Peyer's patch (tissue), 4 donors: ENCODE data around the gene RFC1. TPM values are rescaled to one million over a fixed set of nuclear protein-coding genes. Genes with fewer than 3 reads are reported as not detected.

Experiments used
- DNase-seq, 3 donors: peaks; one replicate each; pipeline ENCODE4 v3.0.0-alpha.2; 2017 to 2019
- H3K27ac ChIP-seq, 4 donors: fragments of 200-600 bp; sonication (generic); one replicate each; pipeline ENCODE4 v1.5.1; 2016 to 2019
- H3K27me3 ChIP-seq, 2 donors: fragments of 200-600 bp; sonication (generic); one replicate each; pipeline ENCODE4 v1.5.1; 2019
- H3K36me3 ChIP-seq, 3 donors: fragments of 200-600 bp; sonication (generic); one replicate each; pipeline ENCODE4 v1.5.1; 2016 to 2019
- H3K4me1 ChIP-seq, 4 donors: fragments of 200-600 bp; sonication (generic); one replicate each; pipeline ENCODE4 v1.5.1; 2016 to 2019
- H3K4me3 ChIP-seq, 4 donors: fragments of 200-600 bp; sonication (generic); 1 replicate in 3 of 4; 2 replicates in 1 of 4; pipeline ENCODE4 v1.5.1; 2016 to 2019; ENCODE audit warnings: mild to moderate bottlenecking in 1 of 4
- H3K9me3 ChIP-seq, 4 donors: fragments of 200-600 bp; sonication (generic); one replicate each; pipeline ENCODE4 v1.5.1; 2016 to 2019; ENCODE audit warnings: mild to moderate bottlenecking in 1 of 4
- POLR2A ChIP-seq, 2 donors: fragments of 450-650 bp; IDR thresholded peaks; one replicate each; pipeline ENCODE4 v1.5.1; 2017; ENCODE audit warnings: antibody characterized with exemption in 2 of 2, mild to moderate bottlenecking in 2 of 2, moderate library complexity in 2 of 2
- total RNA-seq, 4 donors: library from RNA; depleted of rRNA; stranded (reverse); fragments of >200 nt; gene quantifications; one replicate each; pipeline ENCODE4 v1.1.0, GENCODE V29; 2016
- TF ChIP-seq, protein P1 (sequence below), 6 experiments: fragments of 450-650 bp in 4 of 6; fragments of 200-600 bp in 2 of 6; sonication (generic) in 1 of 6; IDR thresholded peaks; one replicate each; pipeline ENCODE4 v1.5.1; 2017 to 2019; ENCODE audit warnings: antibody characterized with exemption in 6 of 6, mild to moderate bottlenecking in 3 of 6, moderate library complexity in 1 of 6

RFC1 gene
- total RNA-seq, 4 donors from 2014 or later, result 15.0 to 49.5 (median 43.6) TPM

DNA sequence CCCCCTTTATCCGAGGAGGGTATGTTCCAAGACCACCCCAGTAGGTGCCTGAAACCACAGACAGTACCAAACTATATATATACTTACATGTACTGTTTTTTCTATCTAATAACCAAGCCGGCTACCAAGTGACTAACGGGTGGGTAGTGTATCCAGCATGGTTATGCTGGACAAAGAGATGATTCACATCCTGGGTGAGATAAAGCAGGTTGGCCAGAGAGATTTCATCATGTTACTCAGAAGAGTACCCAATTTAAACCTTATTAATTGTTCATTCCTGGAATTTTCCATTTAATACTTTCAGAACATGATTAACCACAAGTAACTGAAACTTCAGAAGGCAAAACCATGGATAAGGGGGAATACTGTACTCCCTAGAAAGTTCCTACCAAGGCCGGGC is 46.5 kb downstream of the RFC1 start:
- H3K36me3 ChIP-seq, result peaks cover 0 to 48% (median 0%) of the 10 kb centered on the region in 3 donors
- no peaks in the 10 kb centered on the region for H3K4me1 ChIP-seq
- H3K27ac ChIP-seq, result no peak overlapping the region
- no peak overlapping the region for H3K4me3 ChIP-seq
- no peak for TF ChIP-seq POLR2A (IDR thresholded peaks at IDR 0.05)
- TF ChIP-seq, protein P1, sequence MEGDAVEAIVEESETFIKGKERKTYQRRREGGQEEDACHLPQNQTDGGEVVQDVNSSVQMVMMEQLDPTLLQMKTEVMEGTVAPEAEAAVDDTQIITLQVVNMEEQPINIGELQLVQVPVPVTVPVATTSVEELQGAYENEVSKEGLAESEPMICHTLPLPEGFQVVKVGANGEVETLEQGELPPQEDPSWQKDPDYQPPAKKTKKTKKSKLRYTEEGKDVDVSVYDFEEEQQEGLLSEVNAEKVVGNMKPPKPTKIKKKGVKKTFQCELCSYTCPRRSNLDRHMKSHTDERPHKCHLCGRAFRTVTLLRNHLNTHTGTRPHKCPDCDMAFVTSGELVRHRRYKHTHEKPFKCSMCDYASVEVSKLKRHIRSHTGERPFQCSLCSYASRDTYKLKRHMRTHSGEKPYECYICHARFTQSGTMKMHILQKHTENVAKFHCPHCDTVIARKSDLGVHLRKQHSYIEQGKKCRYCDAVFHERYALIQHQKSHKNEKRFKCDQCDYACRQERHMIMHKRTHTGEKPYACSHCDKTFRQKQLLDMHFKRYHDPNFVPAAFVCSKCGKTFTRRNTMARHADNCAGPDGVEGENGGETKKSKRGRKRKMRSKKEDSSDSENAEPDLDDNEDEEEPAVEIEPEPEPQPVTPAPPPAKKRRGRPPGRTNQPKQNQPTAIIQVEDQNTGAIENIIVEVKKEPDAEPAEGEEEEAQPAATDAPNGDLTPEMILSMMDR (IDR thresholded peaks at IDR 0.05), result no peak
- no peaks in the 10 kb centered on the region for H3K9me3 ChIP-seq
- H3K27me3 ChIP-seq, result no peaks in the 10 kb centered on the region
- DNase-seq, result no peak

DNA sequence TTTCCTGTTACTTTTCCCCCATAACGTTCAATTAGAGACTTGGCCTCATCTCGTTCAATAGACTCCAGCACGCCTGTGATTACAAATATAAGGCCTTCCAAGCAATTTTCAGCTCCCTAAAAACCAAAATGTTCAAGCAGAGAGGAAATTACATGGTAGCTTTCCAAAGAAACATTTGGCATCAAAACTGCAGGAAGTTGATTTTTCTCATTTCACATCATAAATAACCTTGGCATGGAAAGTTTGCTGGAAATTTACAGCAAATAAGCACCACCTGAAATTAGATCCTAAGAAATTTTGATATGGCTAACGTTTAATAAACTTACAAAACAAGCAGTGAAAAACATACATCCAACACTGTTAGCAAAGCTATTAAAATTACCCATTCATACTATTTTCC is 53.3 kb downstream of the RFC1 start:
- Histone ChIP-seq H3K4me3 (no peak overlapping the region), H3K4me1 (no peaks in the 10 kb centered on the region), H3K27ac (no peak overlapping the region), H3K36me3 (peaks cover 0 to 78% (median 0%) of the 10 kb centered on the region in 3 donors), H3K9me3 (no peaks in the 10 kb centered on the region), H3K27me3 (no peaks in the 10 kb centered on the region)
- TF ChIP-seq, protein P1 (IDR thresholded peaks at IDR 0.05), result no peak
- no peak for TF ChIP-seq POLR2A (IDR thresholded peaks at IDR 0.05)
- DNase-seq, result no peak

DNA sequence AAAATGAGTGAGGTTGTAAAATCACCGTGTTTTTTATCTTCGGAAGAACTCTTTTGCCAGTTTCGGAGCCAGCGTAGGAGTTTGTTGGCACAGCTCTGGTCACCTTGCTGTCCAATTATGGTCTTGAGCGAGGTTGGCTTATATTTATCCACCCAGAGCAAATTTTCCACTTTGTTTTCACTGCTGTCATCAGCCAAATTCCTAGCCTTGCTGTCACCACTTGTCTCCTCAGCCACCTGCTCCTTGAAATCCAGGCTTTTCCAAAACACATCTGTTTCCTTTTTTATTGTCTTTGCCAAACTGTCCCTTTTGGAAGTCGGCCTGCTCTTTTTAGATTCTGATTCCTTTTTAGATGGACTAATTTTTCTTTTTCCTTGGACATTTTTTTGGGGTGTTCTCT is 57.6 kb downstream of the RFC1 start:
- no peaks in the 10 kb centered on the region for H3K9me3 ChIP-seq
- TF ChIP-seq, protein P1 (IDR thresholded peaks at IDR 0.05), result no peak
- TF ChIP-seq POLR2A (IDR thresholded peaks at IDR 0.05), result no peak
- no peak for DNase-seq
- no peaks in the 10 kb centered on the region for H3K4me1 ChIP-seq
- H3K27me3 ChIP-seq, result no peaks in the 10 kb centered on the region
- H3K36me3 ChIP-seq, result peaks cover 0 to 76% (median 0%) of the 10 kb centered on the region in 3 donors
- H3K4me3 ChIP-seq, result no peak overlapping the region
- H3K27ac ChIP-seq, result no peak overlapping the region

DNA sequence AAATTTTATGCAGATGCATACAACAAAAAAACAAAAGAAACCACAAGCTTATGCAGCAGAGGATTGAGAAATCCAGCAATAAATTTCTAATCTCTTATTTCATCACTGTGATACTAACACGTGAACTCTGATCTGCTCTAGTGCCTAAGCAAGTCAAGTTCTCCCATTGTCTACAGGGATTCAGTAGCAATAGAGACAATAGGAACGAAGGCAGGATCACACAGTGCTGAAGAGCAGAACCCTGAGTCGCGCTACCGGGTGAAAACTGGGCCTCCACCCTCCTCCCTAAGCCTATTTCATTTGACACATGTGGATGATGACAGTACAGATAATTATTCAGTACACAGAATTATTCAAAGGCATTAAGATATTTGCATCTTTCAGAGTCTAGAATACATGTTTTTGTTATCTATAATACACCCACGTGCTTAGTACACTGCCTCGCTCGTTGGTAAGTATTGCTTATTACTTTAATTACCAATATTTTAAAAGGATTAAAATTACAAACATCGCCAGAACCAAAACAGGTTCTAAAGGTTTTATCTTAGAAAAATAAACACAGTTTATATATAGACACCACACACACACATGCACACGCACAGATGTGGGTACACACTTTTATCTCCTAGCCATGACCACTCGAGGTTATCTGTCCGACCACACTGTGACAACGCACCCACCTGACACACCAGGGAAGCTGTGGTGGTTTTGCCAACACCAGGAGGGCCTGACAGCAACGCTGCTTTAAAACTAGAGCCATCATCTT is 60.1 kb downstream of the RFC1 start:
- Histone ChIP-seq H3K36me3 (peaks cover 0 to 77% (median 0%) of the 10 kb centered on the region in 3 donors), H3K4me1 (no peaks in the 10 kb centered on the region), H3K27ac (no peak overlapping the region), H3K4me3 (no peak overlapping the region), H3K9me3 (no peaks in the 10 kb centered on the region), H3K27me3 (no peaks in the 10 kb centered on the region)
- DNase-seq, result no peak
- no peak for TF ChIP-seq POLR2A (IDR thresholded peaks at IDR 0.05)
- TF ChIP-seq, protein P1 (IDR thresholded peaks at IDR 0.05), result no peak

DNA sequence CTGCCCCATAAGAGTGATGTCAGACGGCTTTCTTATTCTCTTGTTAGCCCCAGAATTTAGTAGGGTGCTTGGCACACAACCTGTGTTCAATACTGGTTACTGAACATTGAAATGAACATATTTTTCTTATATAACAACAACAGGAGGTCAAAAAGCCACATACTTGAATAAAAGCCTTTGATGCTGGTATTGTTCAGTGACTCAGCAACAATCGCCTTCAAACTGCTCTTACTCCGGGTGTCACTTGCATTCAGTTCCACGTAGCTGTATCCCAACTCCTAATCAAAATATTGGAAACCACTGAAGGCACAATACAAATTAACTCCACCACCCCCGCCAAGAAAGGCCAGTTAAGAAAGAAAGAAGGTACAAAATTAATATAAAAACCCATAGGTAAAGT is 61.5 kb downstream of the RFC1 start:
- H3K27ac ChIP-seq, result no peak overlapping the region
- H3K36me3 ChIP-seq, result peaks cover 0 to 77% (median 0%) of the 10 kb centered on the region in 3 donors
- no peak overlapping the region for H3K4me3 ChIP-seq
- no peaks in the 10 kb centered on the region for H3K27me3 ChIP-seq
- no peaks in the 10 kb centered on the region for H3K4me1 ChIP-seq
- no peaks in the 10 kb centered on the region for H3K9me3 ChIP-seq
- TF ChIP-seq, protein P1 (IDR thresholded peaks at IDR 0.05), result no peak
- TF ChIP-seq POLR2A (IDR thresholded peaks at IDR 0.05), result no peak
- no peak for DNase-seq
